GM21381 (cell line): ENCODE results near the gene GCLC.
"Not testable (repeated sequence)": the region's sequence is repeated elsewhere in the genome, so short reads cannot be mapped to it uniquely, and the experiment has no call there.

Source experiments
- ATAC-seq: cut with Tn5 transposase; IDR thresholded peaks from one replicate; pipeline ENCODE4 v1.9.1; 2021; ENCODE audit warnings: mild to moderate bottlenecking, moderate library complexity; ENCODE audit not compliant: unreplicated experiment

GCLC gene

DNA sequence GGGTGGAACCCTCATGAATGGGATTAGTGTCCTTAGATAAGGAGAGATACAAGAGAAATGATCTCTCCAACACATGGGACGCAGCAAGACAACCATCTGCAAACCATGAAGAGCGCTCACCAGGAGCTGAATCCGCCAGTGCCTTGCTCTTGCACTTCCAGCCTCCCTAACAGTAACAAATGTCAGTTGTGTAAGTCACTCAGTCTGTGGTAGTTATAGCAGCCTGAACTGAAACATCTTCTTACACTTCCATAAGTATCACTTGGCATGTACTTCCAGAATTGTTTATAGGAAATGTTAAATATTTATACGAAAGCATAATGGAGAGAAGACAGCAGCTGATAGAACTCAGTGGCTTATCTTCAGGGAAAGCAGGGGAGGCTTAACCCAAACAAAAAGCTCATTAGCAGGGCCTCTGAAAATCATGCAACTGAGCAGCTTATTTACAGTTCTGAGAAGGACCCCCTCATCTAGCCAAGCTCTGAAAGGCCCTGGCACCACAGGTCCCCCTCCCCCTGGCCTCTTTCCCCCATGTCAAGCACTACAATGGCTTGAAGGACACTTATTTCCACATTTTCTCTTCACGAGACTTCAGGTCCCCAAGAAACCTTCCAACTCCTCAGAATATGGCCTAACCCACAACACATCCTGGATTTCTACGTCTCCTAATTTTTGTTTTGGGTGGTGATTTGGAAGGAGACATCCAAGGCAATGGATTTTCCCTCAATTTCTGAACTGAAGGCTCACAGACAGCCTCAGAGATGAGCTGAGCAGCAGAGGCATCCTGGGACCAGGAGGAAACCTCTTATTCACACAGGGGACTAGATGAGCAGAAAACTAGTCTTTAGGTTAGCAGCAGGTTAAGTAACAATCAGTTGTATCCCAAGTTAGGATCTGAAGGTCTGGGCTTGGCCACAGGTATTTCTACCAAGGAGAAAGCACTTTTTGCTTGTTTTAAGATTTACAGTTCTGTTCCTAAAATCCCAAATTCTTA lies 49.1 kb downstream of the GCLC start:
- ATAC-seq = no peak

DNA sequence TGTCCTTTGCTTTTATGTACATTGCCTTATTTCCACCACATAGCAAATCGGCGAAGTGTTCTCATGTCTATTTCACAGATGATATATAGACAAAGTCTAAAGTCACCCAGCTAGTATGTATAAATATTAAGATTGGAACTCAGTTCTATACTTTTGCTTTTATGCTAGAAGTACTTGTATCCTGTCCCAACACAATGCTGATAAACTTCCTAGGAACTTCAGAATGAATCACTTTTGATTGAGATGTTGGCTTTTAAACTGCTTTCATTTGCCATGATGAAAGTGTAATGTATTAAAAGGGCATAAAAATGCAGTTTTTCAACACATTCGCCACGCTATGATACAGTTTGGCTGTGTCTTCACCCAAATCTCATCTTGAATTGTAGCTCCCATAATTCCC lies 50.8 kb downstream of the GCLC start:
- ATAC-seq = no peak

DNA sequence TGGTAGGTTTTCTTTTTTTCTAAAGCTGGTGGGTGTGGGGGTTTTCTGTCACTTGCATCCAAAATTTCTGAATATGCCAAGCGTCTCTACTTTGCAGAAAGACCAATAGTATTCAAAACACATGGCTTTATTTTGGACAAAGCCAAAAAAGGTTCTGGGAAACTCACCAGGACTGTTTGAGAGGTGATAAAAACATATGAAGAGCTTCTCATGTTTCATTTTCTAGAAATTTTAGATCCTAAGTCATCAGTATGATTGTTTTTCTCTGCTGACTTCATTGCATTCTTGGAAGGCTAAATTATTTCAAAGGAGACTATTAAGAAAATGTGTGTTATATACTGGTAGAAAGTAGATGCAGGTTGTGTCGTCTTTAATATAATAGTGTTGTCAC lies 51.3 kb downstream of the GCLC start:
- no peak for ATAC-seq

DNA sequence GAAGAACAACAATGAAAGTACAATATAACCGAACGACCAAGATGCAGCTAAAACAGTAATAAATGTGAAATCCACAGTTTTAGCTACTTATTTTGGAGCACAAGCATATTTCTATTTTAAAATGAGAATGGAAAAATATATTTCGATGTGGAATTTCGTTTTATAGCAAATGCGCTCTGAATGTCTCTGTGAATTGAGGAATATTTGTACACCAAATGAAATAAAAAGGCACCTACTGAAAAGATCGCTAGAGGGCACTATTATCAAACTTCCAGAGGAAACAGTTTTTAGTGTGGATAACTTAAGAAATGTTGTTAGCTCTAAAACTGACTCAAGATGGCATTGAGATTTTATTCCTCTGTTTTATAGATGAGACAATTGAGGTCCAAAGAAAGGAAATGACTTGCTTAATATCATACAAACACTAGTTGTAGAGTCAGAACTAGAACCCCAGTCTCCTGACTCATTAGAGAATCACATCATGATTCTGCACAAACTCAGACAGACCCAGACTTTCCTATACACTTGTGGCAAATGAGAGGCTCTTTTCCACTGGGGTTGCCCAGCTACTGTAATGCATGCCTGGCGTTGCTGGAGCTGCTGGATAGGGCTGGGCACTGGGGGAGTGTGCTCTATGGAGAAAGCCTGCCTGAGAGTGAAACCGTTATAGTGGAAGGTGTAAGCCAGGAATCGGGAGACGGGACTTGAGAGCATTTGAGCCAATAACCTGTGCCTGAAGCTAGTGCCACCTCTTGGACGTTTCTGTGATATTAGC lies 51.9 kb downstream of the GCLC start:
- peak; percentile 51 for ATAC-seq

DNA sequence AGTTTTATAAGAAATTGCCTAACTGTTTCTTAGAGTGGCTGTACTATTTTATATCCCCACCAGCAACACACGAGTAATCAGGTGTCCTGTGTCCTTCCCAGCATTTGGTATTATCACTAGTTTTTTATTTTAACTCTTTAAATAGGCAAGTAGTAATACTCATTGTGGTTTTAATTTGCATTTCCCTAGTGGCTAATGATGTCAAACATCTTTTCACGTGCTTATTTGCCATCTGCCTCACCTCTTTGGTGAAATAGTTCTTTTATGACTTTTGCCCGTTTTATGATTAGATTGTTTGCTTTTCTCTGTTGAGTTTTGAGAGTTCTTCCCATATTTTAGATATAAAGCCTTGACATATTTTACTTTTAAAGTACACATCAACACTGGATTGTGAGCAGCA lies 57.8 kb downstream of the GCLC start:
- no peak for ATAC-seq

DNA sequence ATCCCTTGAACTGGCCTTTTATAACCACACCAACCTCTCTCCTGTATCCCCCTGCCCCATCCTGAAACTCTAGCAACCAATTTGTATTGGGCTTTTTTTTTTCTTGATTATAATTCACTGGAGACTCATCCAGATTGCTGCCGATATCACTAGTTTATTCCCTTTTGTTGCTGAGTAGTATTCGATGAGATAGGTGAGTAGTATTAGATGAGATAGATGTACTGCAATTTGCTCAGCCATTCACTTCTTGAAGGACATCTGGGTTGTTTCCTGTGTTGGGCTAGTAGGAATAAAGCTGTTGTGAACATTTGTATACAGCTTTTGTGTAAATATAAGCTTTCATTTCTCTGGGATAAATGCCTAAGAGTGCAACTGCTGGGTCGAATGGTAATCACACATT lies 58.2 kb downstream of the GCLC start:
- ATAC-seq = no peak

GRCh38 chr6:53484476-53485280 lies 60.2 kb downstream of the GCLC start:
- no peak for ATAC-seq

- no peak for ATAC-seq
Observed at GRCh38 chr6:53483423-53484353, 61.2 kb downstream of the GCLC start.

DNA sequence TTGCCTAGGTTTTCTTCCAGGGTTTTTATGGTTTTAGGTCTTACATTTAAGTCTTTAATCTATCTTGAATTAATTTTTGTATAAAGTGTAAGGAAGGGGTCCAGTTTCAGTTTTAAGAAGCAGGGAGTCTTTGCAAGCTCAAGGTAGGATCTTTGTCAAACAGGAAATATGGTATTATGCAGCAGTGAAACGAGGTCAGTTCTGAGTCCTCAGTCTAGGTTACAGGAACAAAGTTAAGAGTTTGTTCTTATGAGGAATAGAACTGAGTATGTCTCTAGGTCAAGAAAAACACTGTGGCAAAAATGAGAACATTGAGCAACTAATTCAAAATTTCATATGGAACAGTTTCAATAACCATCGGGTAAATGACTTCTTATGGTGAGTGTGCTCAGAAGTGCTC lies 63.6 kb downstream of the GCLC start:
- no peak for ATAC-seq

GRCh38 chr6:53480774-53481173 lies 64.1 kb downstream of the GCLC start:
- not testable (repeated sequence) for ATAC-seq

DNA sequence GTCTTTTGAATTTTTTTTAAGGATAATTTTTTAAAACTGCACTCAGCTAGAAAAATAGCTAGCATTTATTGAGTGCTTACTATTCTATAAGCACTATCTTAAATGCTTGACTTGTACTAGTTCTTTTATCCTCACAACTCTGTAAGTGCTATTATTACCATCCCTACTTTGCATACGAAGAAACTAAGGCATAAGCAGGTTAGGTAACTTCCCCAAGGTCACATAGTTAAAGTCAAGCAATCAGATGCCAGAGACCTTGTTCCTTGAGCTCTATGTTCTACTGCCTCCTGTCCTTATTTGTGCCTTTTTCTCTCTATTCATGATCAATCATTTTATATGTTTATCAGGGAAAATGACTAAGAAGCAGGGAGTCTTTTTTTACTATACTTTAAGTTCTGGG lies 65.0 kb downstream of the GCLC start:
- no peak for ATAC-seq

GRCh38 chr6:53476964-53477363 lies 67.9 kb downstream of the GCLC start:
- ATAC-seq = no peak

- ATAC-seq = no peak
Observed at GRCh38 chr6:53474010-53474409, 70.9 kb downstream of the GCLC start.

DNA sequence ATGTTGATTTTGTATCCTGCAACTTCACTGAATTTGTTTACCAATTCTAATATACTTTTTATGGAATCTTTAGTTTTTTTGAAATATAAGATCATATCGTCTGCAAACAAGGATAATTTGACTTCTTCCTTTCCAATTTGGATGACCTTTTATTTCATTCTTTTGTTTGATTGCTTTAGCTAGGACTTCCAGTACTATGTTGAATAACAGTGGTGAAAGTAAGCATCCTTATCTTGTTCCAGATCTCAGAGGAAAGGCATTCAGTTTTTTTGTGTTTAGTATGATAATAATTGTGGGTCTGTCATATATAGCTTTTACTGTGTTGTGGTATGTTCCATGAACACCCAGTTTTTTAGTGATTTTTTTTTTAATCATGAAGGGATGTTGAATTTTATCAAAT lies 75.7 kb downstream of the GCLC start:
- ATAC-seq = no peak

GRCh38 chr6:53466257-53466656 lies 78.6 kb downstream of the GCLC start:
- no peak for ATAC-seq

GRCh38 chr6:53465732-53466131 lies 79.2 kb downstream of the GCLC start:
- no peak for ATAC-seq

DNA sequence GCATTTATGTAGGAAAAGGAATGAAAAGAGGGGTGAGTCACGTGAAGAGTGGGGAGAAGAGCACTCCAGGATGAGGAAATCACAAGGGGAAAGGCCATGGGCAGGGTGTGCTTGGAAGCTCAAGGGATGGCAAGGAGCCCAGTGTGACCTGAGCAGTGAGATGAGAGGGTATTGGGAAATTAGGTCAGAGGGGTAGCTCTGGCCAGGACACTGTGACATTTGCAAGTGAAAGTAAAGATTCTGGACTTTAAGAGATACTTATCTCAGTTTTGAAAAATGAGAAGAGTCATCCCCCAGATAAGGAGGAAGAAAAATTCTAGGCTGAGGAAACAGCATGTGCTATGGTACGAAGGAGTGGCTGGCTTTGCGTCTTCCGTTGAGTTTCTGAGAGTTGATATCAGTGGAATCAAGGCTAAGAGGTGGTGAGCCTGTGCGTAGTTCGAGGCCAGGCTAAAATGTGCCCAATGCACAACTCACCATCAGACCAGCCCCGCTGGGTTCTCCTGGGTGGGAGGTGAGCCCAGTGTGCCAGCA lies 79.9 kb downstream of the GCLC start:
- ATAC-seq = no peak

- no peak for ATAC-seq
Observed at GRCh38 chr6:53464483-53464882, 80.4 kb downstream of the GCLC start.

- no peak for ATAC-seq
Observed at GRCh38 chr6:53461696-53462095, 83.2 kb downstream of the GCLC start.
